Sigmoid colon (tissue), 7 donors: Measurements from ENCODE around the gene MYORG. TPM values are rescaled to one million over a fixed set of nuclear protein-coding genes. Genes with fewer than 3 reads are reported as not detected.

Experiments used
- DNase-seq: peaks from one replicate; pipeline ENCODE4 v3.0.0-alpha.2; 2019
- H3K27ac ChIP-seq, 4 donors: fragments of 200-600 bp; sonication (generic); one replicate each; pipeline ENCODE4 v1.5.1; 2016 to 2019; ENCODE audit warnings: mild to moderate bottlenecking in 1 of 4
- H3K27me3 ChIP-seq, 3 donors: fragments of 200-600 bp; sonication (generic); one replicate each; pipeline ENCODE4 v1.5.1; 2019; ENCODE audit warnings: mild to moderate bottlenecking in 1 of 3
- H3K36me3 ChIP-seq, 4 donors: fragments of 200-600 bp; sonication (generic); one replicate each; pipeline ENCODE4 v1.5.1; 2016 to 2019
- H3K4me1 ChIP-seq, 4 donors: fragments of 200-600 bp; sonication (generic); one replicate each; pipeline ENCODE4 v1.5.1; 2017 to 2019
- H3K4me3 ChIP-seq, 4 donors: fragments of 200-600 bp; sonication (generic); one replicate each; pipeline ENCODE4 v1.5.1; 2017 to 2019; ENCODE audit warnings: mild to moderate bottlenecking in 2 of 4, moderate library complexity in 1 of 4
- H3K9me3 ChIP-seq, 4 donors: fragments of 200-600 bp in 3 of 4; sonication (generic) in 3 of 4; one replicate each; pipeline versions ENCODE4 v1.5.1 to v1.6.1; 2013 to 2019
- EP300 ChIP-seq, 4 donors: sonication (generic); formaldehyde crosslinking; IDR thresholded peaks; one replicate each; pipeline ENCODE4 v1.6.1; 2017; ENCODE audit warnings: antibody characterized with exemption in 4 of 4
- POLR2A ChIP-seq, 2 donors: fragments of 450-650 bp; IDR thresholded peaks; one replicate each; pipeline ENCODE4 v1.6.1; 2016; ENCODE audit warnings: antibody characterized with exemption in 2 of 2, mild to moderate bottlenecking in 2 of 2, moderate library complexity in 2 of 2
- POLR2AphosphoS5 ChIP-seq, 4 donors: sonication (generic); formaldehyde crosslinking; IDR thresholded peaks; one replicate each; pipeline ENCODE4 v1.6.1; 2017; ENCODE audit warnings: antibody characterized with exemption in 4 of 4
- WGBS, 2 donors: extraction: QIAGEN DNeasy Blood & Tissue Kit; methylation state at CpG; one replicate each; pipeline ENCODE4 v1.1.7; 2013; 5-methylcytosine and 5-hydroxymethylcytosine counted together
- intact Hi-C: fragments of 100-400 bp; cut with DNase I; formaldehyde crosslinking; loops from one replicate; pipeline ENCODE4 v1.15.1; 2023
- polyA plus RNA-seq, 3 donors: library from polyadenylated mRNA; stranded (reverse); fragments of 200-250 nt; gene quantifications; one replicate each; pipeline ENCODE4 v1.2.3, GENCODE V29; 2013
- total RNA-seq, 4 donors: library from RNA; depleted of rRNA; stranded (reverse); fragments of >200 nt; gene quantifications; one replicate each; pipeline ENCODE4 v1.1.0, GENCODE V29; 2016
- TF ChIP-seq, protein P1 (sequence below), 4 experiments: fragments of 450-650 bp in 3 of 4; fragments of 200-600 bp in 1 of 4; IDR thresholded peaks; one replicate each; pipeline ENCODE4 v1.5.1; 2016 to 2019; ENCODE audit warnings: antibody characterized with exemption in 4 of 4, mild to moderate bottlenecking in 3 of 4, moderate library complexity in 2 of 4
- donor health status: healthy with polysubstance abuse.
- donor health status: Bipolar disorder and iron deficiency.
- donor health status: healthy.

The MYORG gene
- total and polyA plus RNA-seq, 7 donors = 3.0 to 23.5 (median 18.5) TPM

DNA sequence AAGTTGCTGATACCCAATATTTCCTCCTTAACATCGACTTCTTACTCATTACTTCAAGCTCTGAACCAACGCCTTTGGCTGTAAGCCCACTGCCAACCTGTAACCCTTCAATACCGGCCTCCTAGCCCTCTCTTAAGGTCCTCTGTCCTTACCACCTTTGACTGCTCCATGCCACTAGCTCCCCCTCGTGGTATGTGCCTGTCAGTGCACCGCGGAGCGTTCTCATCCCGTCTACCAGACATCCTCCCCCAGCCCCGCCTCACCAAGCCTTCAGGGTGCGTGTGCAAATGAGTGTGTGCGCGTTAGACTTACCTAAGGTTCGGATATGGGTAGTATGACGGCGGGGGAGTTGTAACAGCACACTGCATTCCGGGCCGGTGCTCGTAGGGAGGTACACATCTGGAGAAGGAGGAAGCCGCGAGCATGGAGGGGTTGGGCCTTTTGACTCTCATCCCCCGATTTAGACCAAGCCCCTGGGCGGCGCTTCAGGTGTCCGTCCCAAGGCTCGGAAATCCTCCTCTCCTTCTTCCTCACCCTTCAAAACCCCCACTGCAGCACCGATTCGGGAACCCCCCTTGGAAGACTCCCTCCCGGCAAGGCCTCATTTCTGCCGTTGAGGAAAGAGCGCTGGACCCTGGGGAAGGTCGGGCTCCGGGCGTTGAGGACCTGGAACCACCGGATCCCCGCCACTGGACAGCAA, 2.8 kb upstream of the MYORG start:
- WGBS, 2 donors = 5 to 11% methylated on average over 35 of the region's 35 CpGs
- H3K27me3 ChIP-seq = no peaks in the 10 kb centered on the region

DNA sequence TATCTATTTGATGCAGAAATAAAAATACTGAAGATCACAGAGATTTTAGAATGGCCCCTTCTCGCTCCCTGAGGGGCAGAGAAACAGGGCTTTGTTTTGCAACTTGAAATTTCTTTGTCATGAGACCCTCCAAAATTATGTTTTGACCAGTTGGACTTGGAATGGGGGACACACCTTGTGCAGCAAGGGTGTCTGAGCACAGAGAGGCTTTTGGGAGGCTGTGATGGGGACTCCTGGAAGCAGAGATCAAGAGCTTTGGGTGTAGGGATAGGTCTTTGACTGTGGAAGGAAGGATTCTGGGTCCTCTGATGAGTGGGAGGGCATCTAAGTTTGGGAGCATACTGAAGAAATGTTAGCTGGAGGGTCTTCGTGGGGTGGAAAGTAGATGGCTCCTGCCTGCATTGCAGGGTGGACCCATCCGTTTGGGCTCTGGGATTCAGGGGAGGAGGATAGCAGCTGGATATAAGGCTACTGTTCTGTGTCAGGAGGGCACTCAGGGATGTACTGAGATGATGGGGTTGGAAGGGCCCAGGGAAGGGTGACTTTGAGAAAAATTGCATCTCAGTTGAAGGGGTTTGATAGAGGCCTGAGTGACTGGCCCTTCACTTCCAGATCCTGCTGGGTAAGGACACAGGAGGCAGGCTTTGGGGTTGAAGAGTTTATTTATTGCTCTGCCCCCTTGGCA, 1.8 kb upstream of the MYORG start:
- no peak for DNase-seq
- H3K9me3 ChIP-seq = no peaks in the 10 kb centered on the region
- H3K4me3 ChIP-seq = no peak overlapping the region
- 93 to 95% methylated on average over 3 of the region's 3 CpGs for WGBS, 2 donors
- H3K27me3 ChIP-seq = no peaks in the 10 kb centered on the region
- intact Hi-C loops = loop anchor here (1.0 to 10.0 kb wide), 4 partner anchors 47 to 564 kb away; partner anchors contain the start of genes DNAI1, FAM219A and UBE2R2
- TF ChIP-seq POLR2AphosphoS5 (IDR thresholded peaks at IDR 0.05) (no peak), POLR2A (IDR thresholded peaks at IDR 0.05) (no peak), EP300 (IDR thresholded peaks at IDR 0.05) (no peak)
- TF ChIP-seq, protein P1, sequence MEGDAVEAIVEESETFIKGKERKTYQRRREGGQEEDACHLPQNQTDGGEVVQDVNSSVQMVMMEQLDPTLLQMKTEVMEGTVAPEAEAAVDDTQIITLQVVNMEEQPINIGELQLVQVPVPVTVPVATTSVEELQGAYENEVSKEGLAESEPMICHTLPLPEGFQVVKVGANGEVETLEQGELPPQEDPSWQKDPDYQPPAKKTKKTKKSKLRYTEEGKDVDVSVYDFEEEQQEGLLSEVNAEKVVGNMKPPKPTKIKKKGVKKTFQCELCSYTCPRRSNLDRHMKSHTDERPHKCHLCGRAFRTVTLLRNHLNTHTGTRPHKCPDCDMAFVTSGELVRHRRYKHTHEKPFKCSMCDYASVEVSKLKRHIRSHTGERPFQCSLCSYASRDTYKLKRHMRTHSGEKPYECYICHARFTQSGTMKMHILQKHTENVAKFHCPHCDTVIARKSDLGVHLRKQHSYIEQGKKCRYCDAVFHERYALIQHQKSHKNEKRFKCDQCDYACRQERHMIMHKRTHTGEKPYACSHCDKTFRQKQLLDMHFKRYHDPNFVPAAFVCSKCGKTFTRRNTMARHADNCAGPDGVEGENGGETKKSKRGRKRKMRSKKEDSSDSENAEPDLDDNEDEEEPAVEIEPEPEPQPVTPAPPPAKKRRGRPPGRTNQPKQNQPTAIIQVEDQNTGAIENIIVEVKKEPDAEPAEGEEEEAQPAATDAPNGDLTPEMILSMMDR (IDR thresholded peaks at IDR 0.05) = no peak
- peak overlapping the region in 3 of 4 donors; percentile 88 to 92 (median 92) for H3K27ac ChIP-seq
- H3K4me1 ChIP-seq = peaks cover 0 to 59% (median 48%) of the 10 kb centered on the region in 4 donors
- H3K36me3 ChIP-seq = no peaks in the 10 kb centered on the region

More for the DNA sequence above, 2.8 kb upstream of the MYORG start:
- H3K27ac ChIP-seq = peak overlapping the region; percentile 65 to 92 (median 82)
- H3K9me3 ChIP-seq = no peaks in the 10 kb centered on the region
- intact Hi-C loops = loop anchor here (1.0 to 10.0 kb wide), 6 partner anchors 48 to 565 kb away; partner anchors contain the start of genes DCAF12, DNAI1, FAM219A and UBAP1
- peak; percentile 94 for DNase-seq
- H3K4me1 ChIP-seq = peaks cover 0 to 54% (median 45%) of the 10 kb centered on the region in 4 donors
- H3K36me3 ChIP-seq = no peaks in the 10 kb centered on the region
- TF ChIP-seq EP300 (IDR thresholded peaks at IDR 0.05) = no peak
- peak in 3 of 4 donors; percentile 23 to 39 (median 29) for TF ChIP-seq POLR2AphosphoS5 (IDR thresholded peaks at IDR 0.05)
- TF ChIP-seq, protein P1 (IDR thresholded peaks at IDR 0.05) = peak; percentile 98 to 100 (median 98)
- TF ChIP-seq POLR2A (IDR thresholded peaks at IDR 0.05) = no peak
- peak overlapping the region; percentile 3 to 56 (median 39) for H3K4me3 ChIP-seq

DNA sequence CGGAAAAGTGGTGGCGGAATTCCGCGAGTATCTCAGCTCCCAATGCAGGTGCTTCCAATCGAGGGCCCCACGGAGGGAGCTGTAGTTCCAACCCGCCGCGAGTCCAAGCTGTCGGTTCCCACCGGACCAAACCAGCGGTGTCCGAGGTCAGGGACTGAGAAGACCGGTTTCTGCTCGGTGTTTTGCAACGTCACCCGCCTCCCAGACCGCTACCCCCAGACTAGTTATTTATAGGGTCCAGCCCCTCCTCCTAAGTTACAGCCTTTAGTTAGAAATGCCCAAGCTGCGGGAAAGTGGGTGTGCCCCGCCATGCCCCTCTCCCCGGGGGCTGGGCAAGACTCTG, 677 bp upstream of the MYORG start:
- Histone ChIP-seq H3K27ac (peak overlapping the region; percentile 79 to 92 (median 90)), H3K36me3 (peaks cover 0 to 1% (median under 1%) of the 10 kb centered on the region in 4 donors), H3K4me1 (peaks cover 0 to 71% (median 54%) of the 10 kb centered on the region in 4 donors), H3K9me3 (no peaks in the 10 kb centered on the region), H3K4me3 (peak overlapping the region; percentile 65 to 80 (median 78)), H3K27me3 (no peaks in the 10 kb centered on the region)
- TF ChIP-seq, protein P1 (IDR thresholded peaks at IDR 0.05) = no peak
- TF ChIP-seq EP300 (IDR thresholded peaks at IDR 0.05) (no peak), POLR2A (IDR thresholded peaks at IDR 0.05) (no peak), POLR2AphosphoS5 (IDR thresholded peaks at IDR 0.05) (no peak)
- WGBS, 2 donors = 2 to 4% methylated on average over 21 of the region's 21 CpGs
- intact Hi-C loops = loop anchor here (5.0 to 10.0 kb wide), 3 partner anchors 80 to 563 kb away; partner anchors contain the start of genes DNAI1, FAM219A and UBE2R2
- no peak for DNase-seq

DNA sequence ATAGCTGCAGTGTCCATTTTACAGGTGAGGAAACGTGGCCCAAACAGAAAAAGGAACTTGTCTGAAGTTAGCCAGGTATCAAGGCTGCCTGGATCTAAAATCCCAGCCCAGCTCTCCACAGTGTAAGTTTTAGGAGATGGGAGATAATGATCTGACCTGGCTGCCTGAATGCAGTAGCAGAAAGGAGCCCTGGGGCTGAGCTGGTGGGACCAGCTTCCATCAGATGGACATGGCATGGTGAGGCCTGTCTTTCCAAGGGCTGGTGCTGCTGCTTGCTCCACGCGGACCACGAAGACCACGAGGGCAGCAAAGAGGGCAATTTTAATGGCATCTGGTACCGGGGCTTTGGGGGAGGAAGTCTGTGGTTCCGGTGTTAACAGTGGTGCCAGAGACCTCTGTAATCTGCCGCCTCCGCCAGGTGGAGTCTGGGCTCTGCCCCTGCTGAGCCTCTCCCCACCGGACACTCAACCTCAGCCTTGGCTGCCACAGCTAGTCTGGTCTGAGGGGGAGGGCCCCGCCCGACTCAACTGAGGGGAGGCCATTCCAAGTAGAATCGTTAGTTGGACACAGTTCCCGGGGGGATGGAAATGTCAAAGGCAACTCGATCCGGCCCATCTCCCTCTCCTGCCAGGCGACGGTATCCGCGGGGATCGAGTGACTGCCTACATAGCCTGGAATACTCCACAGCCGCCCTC, 650 bp downstream of the MYORG start:
- Histone ChIP-seq H3K27ac (peak overlapping the region; percentile 79 to 92 (median 90)), H3K4me1 (peaks cover 0 to 75% (median 55%) of the 10 kb centered on the region in 4 donors), H3K27me3 (no peaks in the 10 kb centered on the region), H3K9me3 (no peaks in the 10 kb centered on the region), H3K4me3 (peak overlapping the region; percentile 65 to 80 (median 78)), H3K36me3 (peaks cover 6 to 15% (median 12%) of the 10 kb centered on the region in 4 donors)
- no peak for TF ChIP-seq POLR2AphosphoS5 (IDR thresholded peaks at IDR 0.05)
- TF ChIP-seq, protein P1 (IDR thresholded peaks at IDR 0.05) = peak in 1 of 4 experiments; percentile 14
- peak; percentile 80 for DNase-seq
- 2 to 8% methylated on average over 22 of the region's 22 CpGs for WGBS, 2 donors
- intact Hi-C loops = loop anchor here (5.0 to 10.0 kb wide), 3 partner anchors 81 to 561 kb away; partner anchors contain the start of genes DNAI1, FAM219A and UBE2R2
